GM18907 (cell line): Measurements from ENCODE around the gene MIP.
"Not testable (repeated sequence)": the region's sequence is repeated elsewhere in the genome, so short reads cannot be mapped to it uniquely, and the experiment has no call there.

ENCODE experiments used
- ATAC-seq: cut with Tn5 transposase; IDR thresholded peaks from one replicate; pipeline ENCODE4 v1.9.1; 2021; ENCODE audit warnings: mild to moderate bottlenecking, moderate library complexity; ENCODE audit not compliant: unreplicated experiment

The MIP gene

DNA sequence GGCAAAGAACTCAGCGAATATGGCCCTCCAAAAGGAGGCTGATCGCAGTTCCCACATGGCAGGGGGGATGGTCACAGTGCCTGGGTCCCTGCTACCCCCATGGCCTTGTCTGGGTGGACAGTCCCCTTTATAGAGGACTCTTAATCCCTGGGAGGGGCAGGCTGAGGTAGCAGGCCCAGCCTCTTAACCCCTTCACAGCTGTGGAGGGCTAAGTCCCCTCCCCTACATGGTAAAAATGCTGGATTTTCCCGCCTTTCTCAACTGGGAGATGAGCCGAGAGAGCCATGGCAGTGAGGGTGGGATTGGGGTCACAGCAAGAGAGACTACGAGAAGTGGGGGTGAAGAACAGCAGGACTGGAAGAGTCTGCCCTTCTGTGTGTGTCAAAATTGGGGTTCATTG lies at the start of gene MIP:
TSS of gene MIP (minus strand) at position 101 of the 400 bp plus-strand sequence. CDS start at position 57, 44 bp downstream.
- no peak for ATAC-seq

DNA sequence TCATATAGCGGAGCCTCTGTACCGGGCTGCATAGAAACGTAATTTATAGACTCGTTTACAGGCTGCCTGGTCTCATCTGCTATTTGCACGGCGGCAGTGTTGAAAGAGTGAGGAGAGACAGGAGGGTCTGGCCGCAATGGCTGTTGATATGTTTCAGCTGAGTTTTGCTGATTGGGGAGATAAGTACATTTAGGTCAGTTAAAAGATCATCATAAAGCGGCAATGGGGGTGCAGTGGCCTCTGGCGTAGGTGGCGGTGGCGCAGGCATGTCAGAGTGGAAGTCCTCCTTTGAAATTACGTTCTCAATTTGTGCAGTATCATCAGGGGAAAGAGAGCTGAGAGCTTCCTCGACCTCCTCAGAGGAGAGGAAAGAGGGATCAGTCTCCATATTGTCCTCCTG lies 45.4 kb upstream of the MIP start:
- ATAC-seq = not testable (repeated sequence)

DNA sequence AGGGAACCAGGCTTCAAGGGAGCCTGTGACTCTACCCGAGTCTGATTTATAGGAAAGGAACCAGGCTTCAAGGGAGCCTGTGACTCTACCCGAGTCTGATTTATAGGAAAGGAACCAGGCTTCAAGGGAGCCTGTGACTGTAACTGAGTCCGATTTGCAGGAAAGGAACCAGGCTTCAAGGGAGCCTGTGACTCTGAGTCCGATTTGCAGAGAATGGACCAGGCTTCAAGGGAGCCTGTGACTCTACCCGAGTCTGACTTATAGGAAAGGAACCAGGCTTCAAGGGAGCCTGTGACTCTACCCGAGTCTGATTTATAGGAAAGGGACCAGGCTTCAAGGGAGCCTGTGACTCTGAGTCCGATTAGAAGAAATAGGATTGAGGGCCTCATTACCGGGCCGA lies 45.0 kb upstream of the MIP start:
- ATAC-seq = not testable (repeated sequence)

DNA sequence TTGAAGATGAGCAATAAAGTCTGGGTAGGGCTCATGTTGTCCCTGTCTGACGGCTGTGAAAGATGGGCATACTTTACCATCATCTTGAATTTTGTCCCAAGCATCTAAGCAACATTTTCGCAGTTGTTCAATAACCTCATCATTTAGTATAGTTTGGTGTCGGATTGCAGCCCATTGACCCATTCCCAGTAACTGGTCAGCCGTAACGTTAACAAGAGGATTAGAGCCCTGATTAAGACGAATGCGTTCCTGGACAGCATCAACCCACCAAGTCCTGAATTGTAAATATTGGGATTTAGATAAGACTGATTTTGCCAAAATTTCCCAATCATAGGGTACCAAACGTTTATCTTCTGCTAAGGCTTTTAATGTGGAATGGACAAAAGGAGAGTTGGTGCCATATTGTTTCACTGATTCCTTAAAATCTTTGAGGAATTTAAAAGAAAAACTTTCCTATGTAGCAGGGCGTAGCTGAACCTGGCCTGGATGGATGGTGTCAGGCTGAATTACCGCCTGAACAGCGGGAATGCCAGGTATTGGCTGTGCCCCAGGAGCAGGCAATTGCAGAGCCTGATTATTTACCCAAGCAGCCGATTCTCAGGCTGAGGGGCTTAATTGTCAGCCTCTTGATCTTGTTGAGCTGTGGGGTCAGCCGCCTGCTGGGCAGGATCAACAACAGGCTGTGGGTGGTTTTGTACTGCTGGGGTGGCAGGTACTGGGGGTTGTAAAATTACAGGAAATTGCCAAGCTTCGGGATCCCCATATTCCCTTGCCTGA lies 43.9 kb upstream of the MIP start:
- not testable (repeated sequence) for ATAC-seq

DNA sequence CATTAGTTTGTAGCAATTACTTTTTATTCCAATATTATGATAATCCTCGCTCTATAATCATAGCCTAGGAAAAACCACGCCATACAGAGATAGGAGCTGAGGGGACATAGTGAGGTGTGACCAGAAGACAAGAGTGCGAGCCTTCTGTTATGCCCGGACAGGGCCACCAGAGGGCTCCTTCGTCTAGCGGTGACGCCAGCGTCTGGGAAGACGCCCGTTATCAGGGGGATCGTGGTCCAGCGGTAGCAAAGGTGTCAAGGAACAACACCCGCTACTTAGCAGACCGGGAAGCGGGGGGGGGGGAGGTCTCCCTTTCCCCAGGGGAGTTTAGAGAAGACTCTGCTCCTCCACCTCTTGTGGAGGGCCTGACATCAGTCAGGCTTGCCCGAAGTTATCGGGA lies 42.2 kb upstream of the MIP start:
- not testable (repeated sequence) for ATAC-seq

DNA sequence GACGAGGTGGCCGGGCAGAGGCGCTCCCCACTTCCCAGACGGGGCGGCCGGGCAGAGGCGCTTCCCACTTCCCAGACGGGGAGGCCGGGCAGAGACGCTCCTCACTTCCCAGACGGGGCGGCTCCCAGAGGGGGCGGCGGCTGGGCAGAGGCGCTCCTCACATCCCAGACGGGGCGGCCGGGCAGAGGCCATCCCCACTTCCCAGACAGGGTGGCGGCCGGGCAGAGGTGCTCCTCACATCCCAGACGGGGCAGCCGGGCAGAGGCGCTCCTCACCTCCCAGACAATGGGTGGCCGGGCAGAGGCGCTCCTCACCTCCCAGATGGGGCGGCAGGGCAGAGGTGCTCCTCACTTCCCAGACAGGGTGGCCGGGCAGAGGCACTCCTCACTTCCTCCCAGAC lies 40.0 kb upstream of the MIP start:
- not testable (repeated sequence) for ATAC-seq

DNA sequence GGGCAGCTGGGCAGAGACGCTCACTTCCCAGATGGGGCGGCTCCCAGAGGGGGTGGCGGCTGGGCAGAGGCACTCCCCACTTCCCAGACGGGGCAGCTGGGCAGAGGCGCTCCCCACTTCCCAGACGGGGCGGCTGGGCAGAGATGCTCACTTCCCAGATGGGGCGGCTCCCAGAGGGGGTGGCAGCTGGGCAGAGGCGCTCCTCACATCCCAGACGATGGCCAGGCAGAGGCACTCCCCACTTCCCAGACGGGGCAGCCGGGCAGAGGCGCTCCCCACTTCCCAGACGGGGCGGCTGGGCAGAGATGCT lies 39.6 kb upstream of the MIP start:
- ATAC-seq = not testable (repeated sequence)

DNA sequence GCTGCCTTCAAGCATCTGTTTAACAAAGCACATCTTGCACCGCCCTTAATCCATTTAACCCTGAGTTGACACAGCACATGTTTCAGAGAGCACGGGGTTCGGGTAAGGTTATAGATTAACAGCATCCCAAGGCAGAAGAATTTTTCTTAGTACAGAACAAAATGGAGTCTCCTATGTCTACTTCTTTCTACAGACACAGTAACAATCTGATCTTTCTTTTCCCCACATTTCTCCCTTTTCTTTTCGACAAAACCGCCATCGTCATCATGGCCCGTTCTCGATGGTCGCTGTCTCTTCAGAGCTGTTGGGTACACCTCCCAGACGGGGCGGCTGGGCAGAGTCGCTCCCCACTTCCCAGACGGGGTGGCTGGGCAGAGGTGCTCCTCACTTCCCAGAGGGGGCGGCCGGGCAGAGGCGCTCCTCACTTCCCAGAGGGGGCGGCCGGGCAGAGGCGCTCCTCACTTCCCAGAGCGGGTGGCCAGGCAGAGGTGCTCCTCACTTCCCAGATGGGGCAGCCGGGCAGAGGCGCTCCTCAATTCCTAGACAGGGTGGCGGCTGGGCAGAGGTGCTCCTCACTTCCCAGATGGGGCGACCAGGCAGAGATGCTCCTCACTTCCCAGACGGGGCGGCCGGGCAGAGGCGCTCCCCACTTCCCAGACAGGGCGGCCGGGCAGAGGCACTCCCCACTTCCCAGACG lies 39.1 kb upstream of the MIP start:
- not testable (repeated sequence) for ATAC-seq

DNA sequence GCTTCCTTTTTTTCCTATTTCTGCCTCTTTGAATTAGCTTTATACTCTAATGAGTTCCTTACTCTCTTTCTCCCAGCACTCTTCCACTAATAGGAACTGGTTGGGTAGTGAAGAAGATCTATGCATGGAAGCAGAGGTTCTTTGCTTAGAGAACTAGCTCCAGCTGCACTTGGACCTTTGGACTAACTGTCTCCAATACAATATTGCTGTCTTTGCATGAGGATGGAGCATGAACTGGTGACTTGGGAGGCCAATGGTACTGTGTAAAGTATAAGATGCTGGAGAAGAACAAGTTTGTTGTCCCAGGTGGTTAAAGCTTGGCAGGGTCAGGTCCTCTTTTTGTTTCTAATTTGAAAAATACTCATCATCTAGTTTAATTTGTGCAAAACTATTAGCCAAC lies 35.9 kb upstream of the MIP start:
- ATAC-seq = no peak

DNA sequence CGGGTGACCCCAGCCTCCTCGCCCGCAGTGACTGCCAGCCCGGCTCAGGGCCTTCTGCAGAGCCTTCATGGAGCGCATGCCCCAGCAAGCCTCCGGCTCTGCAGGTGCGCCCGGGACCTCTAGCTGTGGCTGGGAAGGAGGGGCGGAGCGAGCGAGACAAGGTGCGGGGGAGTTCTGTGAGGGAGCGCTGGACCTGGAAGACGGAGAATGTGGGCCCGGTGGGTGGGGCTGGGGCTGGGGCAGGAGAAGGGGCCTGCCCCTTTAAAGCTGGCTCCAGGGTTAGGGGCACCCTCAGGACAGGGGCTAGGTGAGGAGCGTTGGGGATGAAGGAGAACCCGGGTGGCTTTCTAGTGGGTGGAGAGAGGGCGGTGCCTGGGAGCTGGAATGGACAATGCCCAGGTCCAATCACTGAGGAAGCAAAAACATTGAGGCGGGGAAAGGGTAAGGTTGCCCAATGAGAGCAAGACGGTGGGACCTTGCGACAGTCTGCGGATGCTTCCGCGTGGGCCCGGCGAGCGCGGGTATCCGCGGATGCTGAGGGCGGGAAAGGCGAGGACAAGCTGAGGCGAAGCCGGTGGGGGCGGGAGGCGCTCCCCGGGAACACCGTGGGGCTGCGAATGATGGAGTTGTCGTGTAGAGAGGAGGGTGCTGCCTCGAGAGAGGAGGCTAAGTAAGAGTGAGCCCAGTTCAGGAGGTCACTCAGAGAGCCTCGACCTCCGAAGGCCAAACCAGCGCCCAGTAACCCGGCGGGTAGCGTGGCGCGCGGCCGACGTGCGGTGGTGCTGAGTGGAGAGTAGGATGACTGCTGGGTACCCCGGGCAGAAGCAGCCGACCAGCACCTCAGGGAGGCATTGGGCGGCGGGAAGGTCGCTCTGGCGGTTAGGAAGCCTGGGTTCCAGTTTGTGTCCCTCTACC lies 33.8 kb upstream of the MIP start, which contains the start of gene GLS2:
TSS of gene GLS2 (minus strand) at position 121 of the 915 bp plus-strand sequence. CDS start at position 78, 43 bp downstream.
- peak; percentile 88 for ATAC-seq

DNA sequence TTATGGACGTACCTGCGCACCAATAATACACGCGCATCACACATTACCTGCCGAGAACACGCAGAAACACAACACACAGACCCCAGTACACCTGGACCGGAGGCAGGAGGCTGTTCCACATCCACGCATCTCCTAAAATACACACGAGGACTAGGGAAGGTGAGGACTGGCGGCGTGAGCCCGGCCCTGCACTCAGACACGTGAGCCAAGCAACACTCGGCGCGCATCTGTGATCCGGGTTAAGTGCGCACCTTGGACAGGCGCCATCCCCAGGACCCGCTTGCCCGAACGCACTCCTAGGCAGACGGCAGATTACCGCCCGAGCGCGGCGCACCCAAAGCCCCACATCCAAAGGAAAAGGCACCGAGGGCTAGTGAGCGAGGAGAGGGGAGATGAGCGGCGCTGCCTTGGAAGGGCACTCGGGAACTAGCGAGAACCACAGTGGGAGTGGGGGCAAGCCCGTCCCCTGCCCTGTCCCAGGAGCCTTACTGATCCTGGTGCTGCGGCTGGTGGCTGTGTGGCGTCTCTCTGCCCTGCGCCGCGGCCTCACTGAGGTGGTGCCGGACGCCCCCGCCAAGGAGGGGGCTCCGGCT lies 33.1 kb upstream of the MIP start:
- ATAC-seq = peak; percentile 28

DNA sequence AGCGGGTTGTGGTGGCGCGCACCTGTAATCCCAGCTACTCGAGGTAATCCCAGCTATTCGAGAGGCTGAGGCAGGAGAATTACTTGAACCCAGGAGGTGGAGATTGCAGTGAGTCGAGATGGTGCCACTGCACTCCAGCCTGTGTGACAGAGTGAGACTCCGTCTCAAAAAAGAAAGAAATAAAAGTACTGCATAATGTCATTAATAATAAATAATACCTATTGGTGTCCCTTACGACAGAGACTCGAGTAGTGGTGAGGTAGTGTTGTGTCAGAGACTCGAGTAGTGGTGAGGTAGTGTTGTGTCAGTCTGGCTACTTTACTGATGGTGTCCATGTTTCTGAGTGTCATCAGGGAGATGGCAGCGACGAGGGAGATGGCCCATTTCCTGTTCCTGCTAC lies 32.2 kb upstream of the MIP start:
- ATAC-seq = no peak

DNA sequence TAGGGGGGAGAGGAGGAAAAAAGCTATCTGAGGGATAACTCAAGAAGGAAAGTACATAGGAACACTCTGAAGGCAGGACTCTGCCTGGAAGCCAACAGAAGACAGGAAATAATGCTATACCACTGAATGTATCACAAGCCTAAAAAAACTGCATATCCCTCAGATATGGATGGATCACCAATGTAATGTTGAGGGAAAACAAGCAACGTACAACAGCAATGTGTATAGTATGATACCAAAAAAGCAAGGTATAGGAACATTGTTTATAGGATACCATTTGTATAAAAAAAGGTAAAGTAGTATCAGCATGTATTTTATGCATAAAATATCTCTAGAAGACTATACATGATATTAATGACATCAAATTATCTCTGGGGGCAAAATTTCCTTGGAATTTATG lies 30.1 kb upstream of the MIP start:
- ATAC-seq = no peak

DNA sequence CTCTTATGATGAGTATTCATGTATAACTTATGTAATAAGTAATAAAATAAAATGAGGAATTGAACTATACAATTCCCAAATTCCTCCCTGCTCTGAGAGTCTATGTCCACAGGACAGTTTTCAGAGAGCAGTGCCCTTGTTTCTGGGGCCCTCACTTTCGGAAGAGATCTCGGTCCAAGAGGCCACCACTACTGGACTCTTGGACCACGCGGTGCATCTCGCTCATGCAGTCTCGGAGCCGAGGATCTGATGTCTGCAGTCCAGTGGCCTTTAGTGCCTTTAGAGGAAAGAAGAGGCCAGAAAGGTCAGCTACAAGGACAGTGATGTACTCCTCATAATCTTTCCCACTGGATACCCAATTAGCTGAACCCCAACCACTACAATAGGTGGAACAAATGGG lies 25.2 kb upstream of the MIP start:
- no peak for ATAC-seq

DNA sequence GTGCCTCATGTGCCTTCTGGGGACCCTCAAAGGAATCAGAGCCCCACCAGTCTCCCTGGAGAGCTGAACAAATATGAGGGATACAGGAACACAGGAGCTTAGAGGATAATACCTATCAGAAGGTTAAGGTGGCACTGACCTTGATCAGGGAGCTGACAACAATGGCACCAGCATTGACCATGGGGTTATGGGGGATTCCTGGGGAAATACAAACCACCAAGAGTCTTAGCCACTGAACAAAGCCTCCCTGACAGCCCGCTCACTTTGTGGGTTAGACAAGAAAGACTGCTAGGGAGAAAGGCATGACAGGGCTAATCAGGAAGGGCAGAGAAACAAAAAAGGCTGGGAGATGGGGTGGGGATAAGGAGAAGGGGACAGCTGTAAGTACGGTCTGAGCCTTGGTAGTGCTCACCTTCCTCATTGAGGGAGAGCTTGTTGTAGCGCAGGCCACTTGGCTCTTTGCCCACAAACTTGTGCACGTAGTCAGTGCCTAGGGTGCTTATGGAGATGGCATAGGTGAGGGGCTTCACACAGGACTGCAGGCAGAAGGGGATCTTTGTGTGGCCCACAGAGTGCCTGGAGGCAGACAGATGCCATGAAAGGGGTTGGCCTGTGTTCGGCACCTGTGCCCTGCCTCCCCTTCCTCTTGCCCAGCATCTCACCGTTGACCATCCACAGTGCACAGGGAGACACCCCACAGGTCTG lies 23.2 kb upstream of the MIP start:
- ATAC-seq = no peak

DNA sequence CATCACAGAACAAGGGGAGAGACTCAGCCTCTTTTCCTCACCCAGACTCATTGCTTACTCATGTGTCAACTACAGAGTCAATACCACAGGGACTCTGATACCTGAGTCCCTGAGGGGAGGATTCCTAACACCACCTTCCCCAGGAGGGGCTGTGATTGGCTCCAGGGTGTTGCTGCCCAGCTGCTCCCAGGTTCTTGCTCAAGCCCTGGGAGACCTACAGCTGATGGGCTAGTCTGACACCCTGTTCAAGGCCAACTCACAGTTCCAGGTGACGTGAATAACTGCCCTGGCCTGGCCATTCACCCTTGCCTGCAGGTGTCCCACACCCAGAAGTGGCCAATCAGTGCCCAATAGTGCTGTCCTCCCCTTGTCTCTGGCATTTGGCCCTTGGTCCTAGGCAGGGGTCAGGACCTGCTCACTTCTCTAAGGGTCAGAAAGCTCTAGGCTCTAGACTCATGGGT lies 22.5 kb upstream of the MIP start:
- no peak for ATAC-seq

DNA sequence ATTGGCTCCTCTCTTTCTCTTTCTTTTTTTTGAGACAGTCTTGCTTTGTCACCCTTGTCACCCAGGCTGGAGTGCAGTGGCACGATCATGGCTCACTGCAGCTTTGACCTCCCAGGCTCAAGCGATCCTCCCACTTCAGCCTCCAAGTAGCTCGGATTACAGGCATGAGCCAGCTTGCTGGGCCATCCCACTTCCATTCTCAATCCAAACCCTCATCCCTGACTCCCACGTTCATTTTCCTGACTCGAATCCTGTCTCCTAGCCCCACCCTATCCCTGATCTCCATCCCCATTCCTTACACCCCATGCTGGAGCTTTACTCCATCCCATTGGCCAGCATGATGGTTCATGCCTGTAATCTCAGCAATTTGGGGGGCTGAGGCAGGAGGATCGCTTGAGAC lies 21.7 kb upstream of the MIP start:
- ATAC-seq = no peak

DNA sequence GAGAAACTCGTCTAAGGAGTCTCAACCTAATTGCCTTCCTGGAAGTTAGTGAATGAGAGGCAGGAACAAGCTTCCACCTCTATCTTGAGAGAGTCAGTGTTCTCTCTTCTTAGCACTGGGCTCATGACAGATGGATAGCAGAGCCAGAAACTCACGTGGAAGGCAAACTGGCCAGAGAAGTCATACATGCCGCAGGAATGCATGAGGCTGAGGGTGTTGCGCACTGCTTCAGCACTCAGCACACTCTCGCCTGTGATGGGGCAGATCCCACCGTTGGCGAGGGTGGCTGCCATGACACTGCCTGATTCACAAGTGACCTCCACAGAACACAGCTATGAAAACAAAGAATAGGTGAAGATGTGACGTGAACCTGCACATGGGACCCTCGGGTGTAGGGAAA lies 19.9 kb upstream of the MIP start:
- ATAC-seq = no peak

DNA sequence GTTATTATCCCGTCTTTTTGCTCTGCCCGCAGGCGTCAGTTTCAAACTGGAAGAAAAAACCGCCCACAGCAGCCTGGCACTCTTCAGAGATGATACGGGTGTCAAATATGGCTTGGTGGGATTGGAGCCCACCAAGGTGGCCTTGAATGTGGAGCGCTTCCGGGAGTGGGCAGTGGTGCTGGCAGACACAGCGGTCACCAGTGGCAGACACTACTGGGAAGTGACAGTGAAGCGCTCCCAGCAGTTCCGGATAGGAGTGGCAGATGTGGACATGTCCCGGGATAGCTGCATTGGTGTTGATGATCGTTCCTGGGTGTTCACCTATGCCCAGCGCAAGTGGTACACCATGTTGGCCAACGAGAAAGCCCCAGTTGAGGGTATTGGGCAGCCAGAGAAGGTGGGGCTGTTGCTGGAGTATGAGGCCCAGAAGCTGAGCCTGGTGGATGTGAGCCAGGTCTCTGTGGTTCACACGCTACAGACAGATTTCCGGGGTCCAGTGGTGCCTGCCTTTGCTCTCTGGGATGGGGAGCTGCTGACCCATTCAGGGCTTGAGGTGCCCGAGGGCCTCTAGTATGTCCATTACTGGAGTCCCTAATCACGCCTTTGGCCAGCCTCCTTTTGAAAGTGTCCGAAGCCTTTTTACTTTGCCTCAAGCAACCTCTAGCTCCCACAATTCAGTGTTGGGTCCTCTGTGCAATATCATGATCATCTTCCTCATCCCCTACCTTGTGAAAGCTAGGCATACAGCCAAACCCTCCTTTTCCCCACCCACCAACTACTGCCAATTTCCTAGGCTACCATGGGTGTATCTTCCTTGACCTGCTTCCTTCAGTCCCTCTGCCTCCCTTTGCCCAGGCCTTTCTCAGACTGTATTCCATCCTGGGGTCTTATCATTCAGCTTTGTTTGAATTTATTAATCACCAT lies 14.8 kb upstream of the MIP start:
- no peak for ATAC-seq
